GM12878 (cell line): ENCODE data around the gene BOLA2B. TPM values are rescaled to one million over a fixed set of nuclear protein-coding genes. Genes with fewer than 3 reads are reported as not detected.

Experiments
- ATAC-seq: fragments of 200-7000 bp; cut with Tn5 transposase; 3 replicates; pipeline ENCODE4 v1.9.1; 2020; ENCODE audit warnings: mild to moderate bottlenecking, moderate library complexity
- BruUV-seq: library from RNA; stranded (reverse); fragments of 400-500 nt; replicated peaks from 2 replicates; lab custom pipeline; 2021; lab: Mats Ljungman, UMichigan
- CTCF ChIA-PET: fragments of 300-600 bp; sonication (Branson Sonifier 250); formaldehyde crosslinking; extraction: SDS; loops from one replicate; lab custom pipeline; 2021; ENCODE audit warnings: inconsistent platforms; lab: Yijun Ruan, JAX
- POLR2A ChIA-PET: fragments of 350-600 bp; formaldehyde crosslinking; extraction: SDS; loops from one replicate; lab custom pipeline; 2021; ENCODE audit warnings: inconsistent platforms; lab: Charles Lee
- RAD21 ChIA-PET: fragments of 300-600 bp; sonication (Branson Sonifier 250); formaldehyde crosslinking; loops from one replicate; lab custom pipeline; 2023; ENCODE audit warnings: antibody characterized with exemption; ENCODE audit not compliant: unreplicated experiment; lab: Charles Lee
- SMC1A ChIA-PET: fragments of 300-600 bp; sonication (Branson Sonifier 250); formaldehyde crosslinking; loops from one replicate; lab custom pipeline; 2023; ENCODE audit not compliant: unreplicated experiment, uncharacterized antibody; lab: Charles Lee
- DNase-seq: peaks from one replicate; pipeline ENCODE4 v3.0.0-alpha.2; 2011; ENCODE audit warnings: low read depth, low spot score
- FAIRE-seq: peaks from 3 replicates; lab custom pipeline; 2011; peaks lifted over from hg19 to GRCh38; lab: Jason Lieb, UNC
- H2AFZ ChIP-seq: 2 replicates; pipeline ENCODE4 v1.6.0; 2011; ENCODE audit warnings: low read depth, low read length, control low read depth; ENCODE audit not compliant: control insufficient read depth
- H3K27ac ChIP-seq: 2 replicates; pipeline ENCODE4 v1.5.1; 2011; ENCODE audit warnings: control low read depth; ENCODE audit not compliant: control insufficient read depth, insufficient read depth
- H3K27me3 ChIP-seq, 2 experiments: replicated peaks in 1 of 2; 2 replicates each; pipeline versions ENCODE4 v1.6.0 to v1.6.1; 2011; ENCODE audit warnings: low read length in 1 of 2; ENCODE audit not compliant: control insufficient read depth in 2 of 2, insufficient read depth in 2 of 2
- H3K36me3 ChIP-seq, 2 experiments: 2 replicates each; pipeline ENCODE4 v1.5.1; 2011; ENCODE audit warnings: low read length in 1 of 2; ENCODE audit not compliant: control insufficient read depth in 2 of 2, insufficient read depth in 2 of 2
- H3K4me1 ChIP-seq: 2 replicates; pipeline ENCODE4 v1.6.1; 2011; ENCODE audit warnings: mild to moderate bottlenecking, low read length, moderate library complexity, mixed read lengths; ENCODE audit not compliant: control insufficient read depth, insufficient read depth
- H3K4me2 ChIP-seq: 2 replicates; pipeline ENCODE4 v1.6.0; 2011; ENCODE audit warnings: control low read depth; ENCODE audit not compliant: control insufficient read depth, insufficient read depth
- H3K4me3 ChIP-seq: fragments of 200-600 bp; sonication (generic); 2 replicates; pipeline ENCODE4 v1.5.1; 2016
- H3K79me2 ChIP-seq: 2 replicates; pipeline ENCODE4 v1.6.0; 2011; ENCODE audit warnings: low read length; ENCODE audit not compliant: control insufficient read depth, insufficient read depth
- H3K9ac ChIP-seq: 2 replicates; pipeline ENCODE4 v1.8.0; 2011; ENCODE audit warnings: low read length, control low read depth, mixed read lengths; ENCODE audit not compliant: control insufficient read depth, insufficient read depth
- H3K9me3 ChIP-seq: replicated peaks from 3 replicates; pipeline ENCODE4 v1.5.1; 2011; ENCODE audit warnings: mild to moderate bottlenecking, low read length; ENCODE audit not compliant: control insufficient read depth, insufficient read depth
- H4K20me1 ChIP-seq: 2 replicates; pipeline ENCODE4 v1.6.0; 2011; ENCODE audit not compliant: control insufficient read depth, insufficient read depth
- BCL11A ChIP-seq: IDR thresholded peaks from 2 replicates; pipeline ENCODE4 v1.6.1; 2011; ENCODE audit warnings: low read depth, low read length
- EZH2 ChIP-seq: IDR thresholded peaks from 2 replicates; pipeline ENCODE4 v1.6.1; 2012; ENCODE audit warnings: low read depth, mild to moderate bottlenecking, control low read depth, inconsistent platforms, low read length, borderline replicate concordance; ENCODE audit not compliant: control insufficient read depth
- JUND ChIP-seq: IDR thresholded peaks from 2 replicates; pipeline ENCODE4 v1.6.1; 2012; ENCODE audit warnings: low read depth, mild to moderate bottlenecking, low read length, improper control_type of control experiment, moderate library complexity
- MTA2 ChIP-seq: fragments of 450-650 bp; IDR thresholded peaks from 2 replicates; pipeline ENCODE4 v1.6.1; 2016; ENCODE audit warnings: low read depth, mild to moderate bottlenecking, moderate library complexity
- NFIC ChIP-seq: IDR thresholded peaks from 2 replicates; pipeline ENCODE4 v1.6.1; 2012; ENCODE audit warnings: low read depth, mild to moderate bottlenecking, inconsistent platforms, low read length, moderate library complexity
- SIN3A ChIP-seq: IDR thresholded peaks from 2 replicates; pipeline ENCODE4 v1.6.1; 2012; ENCODE audit warnings: low read depth, low read length, improper control_type of control experiment
- SMAD1 ChIP-seq: fragments of 450-650 bp; IDR thresholded peaks from 2 replicates; pipeline ENCODE4 v1.6.1; 2018; ENCODE audit warnings: mild to moderate bottlenecking, low read depth; ENCODE audit not compliant: partially characterized antibody
- SP1 ChIP-seq: IDR thresholded peaks from one replicate; pipeline ENCODE4 v1.6.1; 2011; ENCODE audit warnings: low read depth, low read length
- YY1 ChIP-seq: IDR thresholded peaks from 2 replicates; pipeline ENCODE4 v1.6.1; 2011; ENCODE audit warnings: low read depth, mild to moderate bottlenecking, low read length
- ZBED1 ChIP-seq: IDR thresholded peaks from 2 replicates; pipeline ENCODE4 v1.6.1; 2016; ENCODE audit warnings: borderline replicate concordance
- ZNF622 ChIP-seq: fragments of 450-650 bp; IDR thresholded peaks from 2 replicates; pipeline ENCODE4 v1.6.1; 2017; ENCODE audit warnings: mild to moderate bottlenecking, inconsistent platforms
- WGBS: methylation state at CpG from one replicate; pipeline ENCODE4 v1.1.6; 2016; ENCODE audit warnings: low lambda C conversion rate; ENCODE audit not compliant: insufficient replicate concordance, insufficient coverage; ENCODE audit errors: missing lambda C conversion rate; 5-methylcytosine and 5-hydroxymethylcytosine counted together
- in situ Hi-C: fragments of 300-500 bp; cut with MboI; formaldehyde crosslinking; loops from 9 replicates; pipeline ENCODE4 v1.14.3; 2018; ENCODE audit warnings: mixed read lengths
- intact Hi-C: fragments of 100-400 bp; cut with micrococcal nuclease; formaldehyde crosslinking; loops from one replicate; pipeline ENCODE4 v1.14.2; 2022; ENCODE audit not compliant: unreplicated experiment
- polyA plus RNA-seq, 11 experiments: library from polyadenylated mRNA; depleted of rRNA in 4 of 11; unstranded in 6 of 11; stranded (reverse) in 5 of 11; fragments of >200 nt; fragmentation: Nextera tagmentation in 4 of 11; fragmentation: Illumina TruSeq in 1 of 11; extraction: Ambion mirVana in 4 of 11; extraction: Trizol in 1 of 11; gene quantifications; 1 replicate in 1 of 11; 2 replicates in 10 of 11; pipeline versions ENCODE4 v1.2.1 to v1.2.3, GENCODE V29; 2011 to 2016; ENCODE audit warnings: inconsistent platforms in 2 of 11, missing spikeins in 2 of 11, low read depth in 1 of 11
- total RNA-seq, 4 experiments: library from RNA; depleted of rRNA in 3 of 4; stranded (reverse); fragments of >200 nt in 3 of 4; fragmentation: Illumina TruSeq in 1 of 4; extraction: Trizol in 1 of 4; gene quantifications; 2 replicates each; pipeline versions ENCODE4 v1.2.1 to v1.2.3, GENCODE V29; 2013 to 2021
- TF ChIP-seq, protein P1 (sequence below): fragments of 450-650 bp; formaldehyde crosslinking; IDR thresholded peaks from 2 replicates; pipeline ENCODE4 v1.4.0; 2022; ENCODE audit warnings: mild to moderate bottlenecking, moderate library complexity
- TF ChIP-seq, protein P2 (sequence below): IDR thresholded peaks from 2 replicates; pipeline ENCODE4 v1.6.1; 2012; ENCODE audit warnings: low read depth, low read length, improper control_type of control experiment
- TF ChIP-seq, protein P3 (sequence below): IDR thresholded peaks from 2 replicates; pipeline ENCODE4 v1.6.1; 2012; ENCODE audit warnings: low read depth, low read length, improper control_type of control experiment
- TF ChIP-seq, protein P4 (sequence below): fragments of 150-350 bp; IDR thresholded peaks from 2 replicates; pipeline ENCODE4 v1.6.1; 2014; ENCODE audit warnings: mild to moderate bottlenecking, low read depth, low read length

BOLA2B gene
- total and polyA plus RNA-seq, 10 of the 15 experiments (the other 5 are each of a cell fraction or from before 2014, with no cell fraction given), result 39.9 to 292 (median 130) TPM

DNA sequence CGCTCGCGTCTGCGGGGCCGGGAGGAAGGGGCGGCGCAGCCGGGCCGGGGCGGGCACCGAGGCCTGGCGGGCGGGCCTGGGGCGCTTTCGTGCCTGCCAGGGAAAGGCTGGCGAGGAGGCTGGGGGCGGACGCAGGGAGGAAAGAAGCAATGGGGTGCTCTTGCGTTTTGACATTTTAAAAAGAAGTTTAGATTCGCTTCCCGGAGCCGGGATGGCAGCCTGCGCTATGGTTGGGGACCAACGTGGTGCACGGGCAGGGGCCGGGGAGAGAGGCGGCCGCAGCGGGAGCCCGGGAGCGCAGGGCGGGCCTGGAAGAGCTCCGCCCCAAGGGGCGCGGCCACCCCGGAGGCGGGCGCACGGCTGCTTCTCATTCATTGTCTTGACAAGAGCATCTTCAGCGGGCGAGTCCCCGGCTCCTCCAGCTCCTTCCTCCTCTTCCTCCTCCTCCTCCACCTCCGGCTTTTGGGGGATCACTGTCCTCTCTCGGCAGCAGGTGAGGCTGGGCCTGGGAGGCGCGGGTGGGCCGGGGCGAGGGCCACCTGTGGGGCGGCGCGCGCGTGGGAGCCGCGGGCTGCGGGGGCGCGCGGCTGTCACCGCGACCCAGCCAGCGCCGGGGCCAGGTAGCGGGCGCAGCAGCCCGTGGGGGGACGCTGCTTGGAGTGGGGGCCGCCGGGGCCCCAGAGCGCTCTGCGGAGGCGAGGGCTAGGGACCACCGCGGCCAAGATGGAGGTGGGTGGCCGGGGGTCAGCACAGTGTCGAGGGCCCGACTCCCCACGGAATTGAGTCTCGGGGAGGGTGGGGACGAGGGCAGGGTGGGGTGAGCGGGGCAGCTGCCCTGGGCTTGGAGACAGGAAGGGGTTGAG is 10.0 kb downstream of the BOLA2B start, which contains the start of gene CORO1A:
Gene CORO1A (plus strand): TSS at position 370 of the 863 bp plus-strand sequence. CDS start 1,608 bp downstream, outside the sequence.
- peak; percentile 51 for ATAC-seq
- POLR2A ChIA-PET, result interaction anchor here (0.6 to 5.2 kb wide), 10 partner anchors 12 to 449 kb away, joined by 3 to 59 read pairs (median 4); partner anchors contain the start of genes CD2BP2, MAPK3, PPP4C and TBC1D10B
- peak within 1 kb of the TSS; percentile 99 for H3K9ac ChIP-seq
- peak within 1 kb of the TSS; percentile 96 for H3K4me3 ChIP-seq
- peaks cover 28% of the 10 kb centered on the region for H3K4me1 ChIP-seq
- peaks cover 55% of the 10 kb centered on the region for H3K79me2 ChIP-seq
- SMC1A ChIA-PET, result interaction anchor here (0.9 to 4.0 kb wide), 5 partner anchors 32 to 91 kb away, joined by 3 to 30 read pairs (median 3); partner anchors contain the start of gene TBX6
- RAD21 ChIA-PET, result interaction anchor here (0.6 to 2.6 kb wide), 10 partner anchors 59 to 599 kb away, joined by 3 to 20 read pairs (median 3); partner anchors contain the start of genes ALDOA, DCTPP1 and TBX6
- H3K27me3 ChIP-seq, result no peaks in the 10 kb centered on the region
- H4K20me1 ChIP-seq, result no peaks in the 10 kb centered on the region
- peak within 1 kb of the TSS; percentile 100 for H3K4me2 ChIP-seq
- 2% methylated on average over 39 of the region's 81 CpGs for WGBS
- H3K36me3 ChIP-seq, result peaks cover 17 to 29% of the 10 kb centered on the region in 2 experiments
- DNase-seq, result peak; percentile 32
- no TSS peak for BruUV-seq
- no peaks in the 10 kb centered on the region for H3K9me3 ChIP-seq
- FAIRE-seq, result no peak
- H2AFZ ChIP-seq, result peak within 1 kb of the TSS; percentile 62
- in situ Hi-C loops, result loop anchor here (10.0 kb wide), 2 partner anchors 451 to 511 kb away; partner anchors contain the start of gene SRCAP
- H3K27ac ChIP-seq, result peak within 1 kb of the TSS; percentile 100
- intact Hi-C loops, result no loop called here
- CTCF ChIA-PET, result interaction anchor here (1.1 to 4.9 kb wide), 6 partner anchors 40 to 234 kb away, joined by 3 to 45 read pairs (median 4); partner anchors contain the start of genes TBX6 and ZNF48
- TF ChIP-seq SIN3A, result no peak; the same call in 1 of the 2 replicates
- TF ChIP-seq MTA2, result no peak
- TF ChIP-seq, protein P1, sequence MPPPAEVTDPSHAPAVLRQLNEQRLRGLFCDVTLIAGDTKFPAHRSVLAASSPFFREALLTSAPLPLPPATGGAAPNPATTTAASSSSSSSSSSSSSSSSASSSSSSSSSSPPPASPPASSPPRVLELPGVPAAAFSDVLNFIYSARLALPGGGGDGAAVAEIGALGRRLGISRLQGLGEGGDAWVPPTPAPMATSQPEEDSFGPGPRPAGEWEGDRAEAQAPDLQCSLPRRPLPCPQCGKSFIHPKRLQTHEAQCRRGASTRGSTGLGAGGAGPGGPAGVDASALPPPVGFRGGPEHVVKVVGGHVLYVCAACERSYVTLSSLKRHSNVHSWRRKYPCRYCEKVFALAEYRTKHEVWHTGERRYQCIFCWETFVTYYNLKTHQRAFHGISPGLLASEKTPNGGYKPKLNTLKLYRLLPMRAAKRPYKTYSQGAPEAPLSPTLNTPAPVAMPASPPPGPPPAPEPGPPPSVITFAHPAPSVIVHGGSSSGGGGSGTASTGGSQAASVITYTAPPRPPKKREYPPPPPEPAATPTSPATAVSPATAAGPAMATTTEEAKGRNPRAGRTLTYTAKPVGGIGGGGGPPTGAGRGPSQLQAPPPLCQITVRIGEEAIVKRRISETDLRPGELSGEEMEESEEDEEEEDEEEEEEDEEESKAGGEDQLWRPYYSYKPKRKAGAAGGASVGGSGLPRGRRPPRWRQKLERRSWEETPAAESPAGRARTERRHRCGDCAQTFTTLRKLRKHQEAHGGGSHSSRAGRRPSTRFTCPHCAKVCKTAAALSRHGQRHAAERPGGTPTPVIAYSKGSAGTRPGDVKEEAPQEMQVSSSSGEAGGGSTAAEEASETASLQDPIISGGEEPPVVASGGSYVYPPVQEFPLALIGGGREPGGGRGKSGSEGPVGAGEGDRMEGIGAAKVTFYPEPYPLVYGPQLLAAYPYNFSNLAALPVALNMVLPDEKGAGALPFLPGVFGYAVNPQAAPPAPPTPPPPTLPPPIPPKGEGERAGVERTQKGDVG (CRISPR knock-in tag), result no peak
- TF ChIP-seq BCL11A, result no peak
- TF ChIP-seq, protein P2, sequence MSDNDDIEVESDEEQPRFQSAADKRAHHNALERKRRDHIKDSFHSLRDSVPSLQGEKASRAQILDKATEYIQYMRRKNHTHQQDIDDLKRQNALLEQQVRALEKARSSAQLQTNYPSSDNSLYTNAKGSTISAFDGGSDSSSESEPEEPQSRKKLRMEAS, result peak; percentile 45; the same call in 1 of the 2 replicates
- TF ChIP-seq, protein P3, sequence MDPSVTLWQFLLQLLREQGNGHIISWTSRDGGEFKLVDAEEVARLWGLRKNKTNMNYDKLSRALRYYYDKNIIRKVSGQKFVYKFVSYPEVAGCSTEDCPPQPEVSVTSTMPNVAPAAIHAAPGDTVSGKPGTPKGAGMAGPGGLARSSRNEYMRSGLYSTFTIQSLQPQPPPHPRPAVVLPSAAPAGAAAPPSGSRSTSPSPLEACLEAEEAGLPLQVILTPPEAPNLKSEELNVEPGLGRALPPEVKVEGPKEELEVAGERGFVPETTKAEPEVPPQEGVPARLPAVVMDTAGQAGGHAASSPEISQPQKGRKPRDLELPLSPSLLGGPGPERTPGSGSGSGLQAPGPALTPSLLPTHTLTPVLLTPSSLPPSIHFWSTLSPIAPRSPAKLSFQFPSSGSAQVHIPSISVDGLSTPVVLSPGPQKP, result no peak
- TF ChIP-seq ZBED1, result peak; percentile 37; the same call in 1 of the 2 replicates
- TF ChIP-seq JUND, result no peak
- no peak for TF ChIP-seq SP1
- TF ChIP-seq ZNF622, result no peak
- TF ChIP-seq YY1, result no peak
- no peak for TF ChIP-seq EZH2
- TF ChIP-seq SMAD1, result no peak
- TF ChIP-seq NFIC, result no peak
- TF ChIP-seq, protein P4, sequence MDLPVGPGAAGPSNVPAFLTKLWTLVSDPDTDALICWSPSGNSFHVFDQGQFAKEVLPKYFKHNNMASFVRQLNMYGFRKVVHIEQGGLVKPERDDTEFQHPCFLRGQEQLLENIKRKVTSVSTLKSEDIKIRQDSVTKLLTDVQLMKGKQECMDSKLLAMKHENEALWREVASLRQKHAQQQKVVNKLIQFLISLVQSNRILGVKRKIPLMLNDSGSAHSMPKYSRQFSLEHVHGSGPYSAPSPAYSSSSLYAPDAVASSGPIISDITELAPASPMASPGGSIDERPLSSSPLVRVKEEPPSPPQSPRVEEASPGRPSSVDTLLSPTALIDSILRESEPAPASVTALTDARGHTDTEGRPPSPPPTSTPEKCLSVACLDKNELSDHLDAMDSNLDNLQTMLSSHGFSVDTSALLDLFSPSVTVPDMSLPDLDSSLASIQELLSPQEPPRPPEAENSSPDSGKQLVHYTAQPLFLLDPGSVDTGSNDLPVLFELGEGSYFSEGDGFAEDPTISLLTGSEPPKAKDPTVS, result no peak
